ENCODE measurements around the gene TTC33. TPM values are rescaled to one million over a fixed set of nuclear protein-coding genes. Genes with fewer than 3 reads are reported as not detected.
"Not testable (repeated sequence)": the region's sequence is repeated elsewhere in the genome, so short reads cannot be mapped to it uniquely, and the experiment has no call there.

Gene TTC33
- total RNA-seq, 2 experiments from 2014 or later: 24.4 to 27.4 TPM

DNA sequence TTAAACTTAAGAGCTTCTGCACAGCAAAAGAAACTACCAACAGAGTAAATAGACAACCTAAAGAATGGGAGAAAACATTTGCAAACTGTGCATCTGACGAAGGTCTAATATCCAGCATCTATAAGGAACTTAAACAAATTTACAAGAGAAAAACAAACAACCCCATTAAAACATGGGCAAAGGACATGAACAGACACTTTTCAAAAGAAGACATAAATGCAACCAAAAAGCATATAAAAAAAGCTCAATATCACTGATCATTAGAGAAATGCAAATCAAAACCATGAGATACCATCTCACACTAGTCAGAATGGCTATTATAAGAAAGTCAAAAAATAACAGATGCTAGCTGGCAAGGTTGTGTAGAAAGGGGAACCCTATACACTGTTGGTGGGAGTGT lies 50.3 kb downstream of the TTC33 start:
- Mint-ChIP-seq H3K9me3 (peaks cover 71% of the 10 kb centered on the region), H3K36me3 (ENCODE audit: low read depth) (peaks cover 82% of the 10 kb centered on the region)
- H3K4me3 Mint-ChIP-seq; DNase-seq; H3K27ac Mint-ChIP-seq; H3K4me1 Mint-ChIP-seq (ENCODE audit: low read depth); H3K27me3 Mint-ChIP-seq (ENCODE audit: low read depth); intact Hi-C loops (cut with micrococcal nuclease): not testable (repeated sequence)
- CTCF ChIA-PET: interaction anchor here (0.5 to 1.1 kb wide), 3 partner anchors 10 to 757 kb away, joined by 3 to 4 read pairs (median 3); no protein-coding TSS in a partner anchor

DNA sequence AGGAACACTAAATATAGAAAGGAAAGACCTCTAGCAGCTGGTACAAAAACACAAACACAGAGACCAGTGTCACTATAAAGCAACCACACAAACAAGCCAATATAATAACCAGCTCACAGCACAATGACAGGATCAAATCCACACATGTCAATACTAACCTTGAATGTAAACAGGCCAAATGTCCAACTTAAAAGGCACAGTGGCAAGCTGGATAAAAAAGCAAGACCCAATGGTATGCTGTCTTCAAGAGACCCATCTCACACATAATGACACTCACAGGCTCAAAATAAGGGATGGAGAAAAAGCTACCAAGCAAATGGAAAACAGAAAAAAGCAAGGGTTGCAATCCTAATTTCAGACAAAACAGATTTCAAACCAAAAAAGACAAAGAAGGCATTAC lies 53.7 kb downstream of the TTC33 start:
- intact Hi-C loops (cut with micrococcal nuclease); H3K4me3 Mint-ChIP-seq; DNase-seq; H3K27ac Mint-ChIP-seq; H3K4me1 Mint-ChIP-seq (ENCODE audit: low read depth); H3K27me3 Mint-ChIP-seq (ENCODE audit: low read depth): not testable (repeated sequence)
- CTCF ChIA-PET: interaction anchor here (1.4 kb wide), 1 partner anchor 14 kb away, joined by 4 read pairs; no protein-coding TSS in a partner anchor
- H3K9me3 Mint-ChIP-seq: peaks cover 54% of the 10 kb centered on the region
- H3K36me3 Mint-ChIP-seq (ENCODE audit: low read depth): peaks cover 73% of the 10 kb centered on the region

DNA sequence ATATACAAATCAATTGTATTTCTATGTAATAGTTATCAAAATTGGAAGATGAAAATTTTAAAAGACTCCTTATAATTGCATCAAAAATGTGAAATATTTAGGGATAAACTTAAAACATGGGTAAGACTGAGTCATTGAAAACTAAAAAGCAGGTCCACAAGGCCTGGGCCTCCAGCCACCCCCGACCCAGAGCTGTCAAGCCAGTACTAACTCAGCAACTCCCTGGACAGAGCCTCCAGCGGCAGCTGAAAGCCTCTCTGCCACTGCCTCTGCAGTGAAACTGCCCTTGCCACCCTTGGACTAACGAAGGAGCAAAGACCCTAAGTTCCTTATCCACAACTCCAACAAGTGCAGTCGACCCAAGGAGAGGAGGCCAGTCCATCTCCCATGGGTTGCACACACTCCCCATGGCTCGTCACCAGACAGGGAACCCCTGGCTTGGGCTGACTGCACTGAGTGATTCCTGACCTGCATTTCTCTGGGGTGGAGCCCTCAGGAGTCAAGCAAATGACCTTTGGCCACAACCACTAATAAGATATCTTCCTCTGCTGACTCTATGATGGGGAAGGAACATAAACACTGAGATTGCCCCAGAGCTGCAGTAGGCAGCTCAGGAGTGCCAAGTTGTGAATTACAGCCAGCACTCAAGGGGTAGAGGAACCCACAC lies 55.5 kb downstream of the TTC33 start:
- H3K9me3 Mint-ChIP-seq: peaks cover 44% of the 10 kb centered on the region
- no peak overlapping the region for H3K27ac Mint-ChIP-seq
- intact Hi-C loops (cut with micrococcal nuclease): no loop called here
- peaks cover 72% of the 10 kb centered on the region for H3K36me3 Mint-ChIP-seq (ENCODE audit: low read depth)
- CTCF ChIA-PET: interaction anchor here (1.2 kb wide), 1 partner anchor 752 kb away, joined by 3 read pairs; no protein-coding TSS in a partner anchor
- no peaks in the 10 kb centered on the region for H3K4me1 Mint-ChIP-seq (ENCODE audit: low read depth)
- H3K4me3 Mint-ChIP-seq: no peak overlapping the region
- H3K27me3 Mint-ChIP-seq (ENCODE audit: low read depth): no peaks in the 10 kb centered on the region
- DNase-seq: no peak

DNA sequence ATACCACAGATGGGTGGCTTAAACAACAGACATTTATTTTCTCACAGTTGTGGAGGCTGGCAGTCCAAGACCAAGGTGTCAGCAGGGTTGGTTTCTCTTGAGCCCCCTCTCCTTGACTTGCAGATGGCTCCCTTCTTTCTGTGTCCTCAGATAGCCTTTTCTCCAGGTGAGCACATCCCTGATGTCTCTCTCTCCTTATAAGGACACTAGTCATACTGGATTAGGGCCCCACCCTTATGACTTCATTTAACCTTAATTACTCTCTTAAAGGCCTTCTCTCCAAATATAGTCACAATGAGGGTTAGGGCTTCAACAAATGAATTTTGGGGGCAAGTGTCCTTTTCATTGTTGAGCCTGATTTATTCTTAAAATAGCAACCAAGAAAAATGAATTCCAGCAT lies 61.3 kb downstream of the TTC33 start:
- intact Hi-C loops (cut with micrococcal nuclease): no loop called here
- Mint-ChIP-seq H3K9me3 (no peaks in the 10 kb centered on the region), H3K4me1 (ENCODE audit: low read depth) (peaks cover 28% of the 10 kb centered on the region), H3K36me3 (ENCODE audit: low read depth) (peaks cover 66% of the 10 kb centered on the region), H3K27ac (peak overlapping the region; percentile 30), H3K4me3 (no peak overlapping the region), H3K27me3 (ENCODE audit: low read depth) (no peaks in the 10 kb centered on the region)
- CTCF ChIA-PET: no interaction called here
- DNase-seq: no peak

DNA sequence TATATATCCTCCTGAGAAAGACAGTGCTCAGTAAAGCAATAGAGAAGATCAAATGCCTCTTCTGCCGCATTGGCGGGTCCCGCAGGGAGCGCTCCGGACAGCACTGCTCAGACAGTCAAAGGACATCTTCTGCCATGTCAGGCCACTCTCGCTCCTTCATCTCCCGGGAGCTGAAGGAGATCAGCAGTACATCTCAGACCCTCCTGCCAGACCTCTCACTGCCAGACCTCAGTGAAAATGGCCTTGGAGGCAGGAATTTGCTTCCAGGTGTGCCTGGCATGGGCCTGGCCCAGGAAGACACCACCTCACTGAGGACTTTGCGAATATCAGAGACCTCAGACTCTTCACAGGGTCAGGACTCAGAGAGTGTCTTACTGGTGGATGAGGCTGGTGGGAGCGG lies 63.9 kb downstream of the TTC33 start:
- peak overlapping the region; percentile 41 for H3K4me3 Mint-ChIP-seq
- intact Hi-C loops (cut with micrococcal nuclease): no loop called here
- peaks cover 51% of the 10 kb centered on the region for H3K4me1 Mint-ChIP-seq (ENCODE audit: low read depth)
- DNase-seq: no peak
- H3K27ac Mint-ChIP-seq: peak overlapping the region; percentile 76
- H3K9me3 Mint-ChIP-seq: no peaks in the 10 kb centered on the region
- peaks cover 77% of the 10 kb centered on the region for H3K36me3 Mint-ChIP-seq (ENCODE audit: low read depth)
- no peaks in the 10 kb centered on the region for H3K27me3 Mint-ChIP-seq (ENCODE audit: low read depth)
- CTCF ChIA-PET: interaction anchor here (0.5 to 1.0 kb wide), 2 partner anchors 10 to 756 kb away, joined by 3 to 4 read pairs; no protein-coding TSS in a partner anchor

DNA sequence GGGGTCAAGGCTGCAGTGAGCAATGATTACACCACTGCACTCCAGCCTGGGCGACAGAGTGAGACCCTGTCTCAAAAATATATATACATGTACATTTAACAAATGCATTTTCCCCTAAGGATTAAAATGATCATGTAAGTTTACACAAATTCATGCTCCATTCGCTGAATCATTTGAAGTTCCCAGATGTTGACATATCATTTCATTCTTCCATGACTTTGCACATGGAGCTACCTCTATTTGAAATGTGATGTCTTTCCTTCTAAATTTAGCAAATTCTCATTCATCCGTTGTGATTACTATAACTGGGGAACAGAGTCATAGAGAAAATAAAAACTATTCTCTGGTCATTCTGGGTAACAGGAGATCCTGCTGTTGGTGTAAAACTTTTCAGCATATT lies 65.5 kb downstream of the TTC33 start:
- Mint-ChIP-seq H3K27me3 (ENCODE audit: low read depth) (no peaks in the 10 kb centered on the region), H3K4me3 (peak overlapping the region; percentile 43), H3K36me3 (ENCODE audit: low read depth) (peaks cover 79% of the 10 kb centered on the region), H3K9me3 (no peaks in the 10 kb centered on the region), H3K27ac (peak overlapping the region; percentile 76), H3K4me1 (ENCODE audit: low read depth) (peaks cover 64% of the 10 kb centered on the region)
- no peak for DNase-seq
- intact Hi-C loops (cut with micrococcal nuclease): no loop called here
- CTCF ChIA-PET: interaction anchor here (1.0 to 2.5 kb wide), 2 partner anchors 210 to 742 kb away, joined by 3 to 11 read pairs; no protein-coding TSS in a partner anchor

DNA sequence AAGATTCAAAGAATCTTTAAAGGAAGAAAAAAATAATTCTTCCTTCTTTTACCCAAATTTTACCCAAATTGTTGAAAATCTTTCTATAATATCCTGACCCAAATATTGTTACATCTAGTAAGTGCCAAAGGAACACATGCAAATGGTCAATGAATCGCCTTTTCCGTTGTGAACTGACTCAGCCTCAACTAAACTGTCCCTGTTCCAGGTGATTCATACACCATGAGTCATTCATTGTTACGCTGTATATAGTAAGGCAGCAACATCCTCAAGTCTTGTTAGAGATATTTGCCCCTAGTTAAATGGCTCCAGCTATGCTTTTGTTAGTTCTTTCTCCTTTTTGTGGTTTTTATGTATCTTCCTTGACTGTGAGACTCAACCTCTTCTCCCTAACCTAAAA lies 66.3 kb downstream of the TTC33 start:
- intact Hi-C loops (cut with micrococcal nuclease): loop anchor here (1.0 to 10.0 kb wide), 9 partner anchors 66 to 1185 kb away; partner anchors contain the start of genes OXCT1 and TTC33
- peak; percentile 80 for DNase-seq
- peaks cover 64% of the 10 kb centered on the region for H3K4me1 Mint-ChIP-seq (ENCODE audit: low read depth)

DNA sequence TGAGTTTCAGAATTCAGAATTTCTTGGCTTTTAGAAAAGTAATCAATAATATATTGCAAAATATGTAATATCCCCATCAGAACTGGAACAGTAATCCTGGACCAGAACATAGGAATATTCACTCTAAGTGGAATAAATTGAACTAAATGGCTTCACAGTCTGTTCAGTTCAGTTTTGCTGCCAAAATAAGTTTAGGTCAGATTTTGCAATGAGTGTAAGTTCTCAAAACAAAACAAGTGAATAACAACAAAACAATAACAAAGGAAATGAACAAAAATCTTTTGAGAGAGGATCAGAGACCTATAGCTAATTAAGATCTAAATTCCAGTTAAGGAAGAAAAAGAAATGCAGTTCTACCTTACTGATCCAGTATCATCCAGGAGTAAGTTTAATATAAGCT lies 66.8 kb downstream of the TTC33 start:
- Mint-ChIP-seq H3K36me3 (ENCODE audit: low read depth) (peaks cover 79% of the 10 kb centered on the region), H3K4me3 (peak overlapping the region; percentile 89), H3K27me3 (ENCODE audit: low read depth) (no peaks in the 10 kb centered on the region), H3K27ac (peak overlapping the region; percentile 99), H3K4me1 (ENCODE audit: low read depth) (peaks cover 64% of the 10 kb centered on the region), H3K9me3 (no peaks in the 10 kb centered on the region)
- CTCF ChIA-PET: interaction anchor here (0.7 to 2.5 kb wide), 12 partner anchors 11 to 972 kb away, joined by 3 to 11 read pairs (median 4); no protein-coding TSS in a partner anchor
- intact Hi-C loops (cut with micrococcal nuclease): loop anchor here (1.0 to 10.0 kb wide), 18 partner anchors 10 to 1186 kb away; partner anchors contain the start of genes OXCT1, PTGER4 and TTC33
- DNase-seq: no peak

More for the DNA sequence above, 66.3 kb downstream of the TTC33 start:
- Mint-ChIP-seq H3K36me3 (ENCODE audit: low read depth) (peaks cover 79% of the 10 kb centered on the region), H3K4me3 (peak overlapping the region; percentile 68), H3K9me3 (no peaks in the 10 kb centered on the region), H3K27me3 (ENCODE audit: low read depth) (no peaks in the 10 kb centered on the region), H3K27ac (peak overlapping the region; percentile 99)
- CTCF ChIA-PET: interaction anchor here (0.9 to 2.5 kb wide), 9 partner anchors 14 to 973 kb away, joined by 3 to 11 read pairs (median 4); no protein-coding TSS in a partner anchor

DNA sequence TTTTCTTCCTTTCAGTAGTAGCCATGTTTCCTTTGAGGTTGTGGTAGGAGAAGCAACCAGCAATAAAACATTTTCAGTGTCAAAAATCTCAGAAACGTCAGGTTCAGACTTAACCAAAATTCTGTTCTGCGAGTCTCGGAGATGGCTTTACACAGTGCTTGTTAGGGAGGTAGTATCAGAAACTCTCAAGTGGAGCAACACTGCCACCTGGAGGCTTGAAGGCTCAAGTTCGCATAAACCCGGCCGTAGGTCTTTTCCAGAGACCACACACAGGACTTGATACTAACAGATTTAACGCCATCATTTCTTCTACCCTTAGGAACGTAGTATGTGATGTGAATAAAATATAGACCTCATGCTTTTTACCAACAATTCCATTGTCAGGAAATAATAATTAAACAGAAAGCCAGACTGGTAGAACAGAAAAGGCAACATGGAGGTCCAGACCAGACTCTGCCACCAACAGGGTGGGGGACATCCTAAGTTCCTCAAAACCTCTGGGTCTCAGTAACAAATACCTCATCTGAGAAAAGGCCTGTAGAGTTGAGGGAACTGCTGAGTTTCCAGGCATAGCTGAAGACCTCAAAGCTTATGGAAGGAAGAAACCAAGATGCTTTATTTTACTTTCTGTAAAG lies 67.5 kb downstream of the TTC33 start:
- intact Hi-C loops (cut with micrococcal nuclease): loop anchor here (1.0 to 10.0 kb wide), 12 partner anchors 9 to 1187 kb away; partner anchors contain the start of genes OXCT1 and PTGER4
- Mint-ChIP-seq H3K4me1 (ENCODE audit: low read depth) (peaks cover 64% of the 10 kb centered on the region), H3K27ac (peak overlapping the region; percentile 99), H3K4me3 (peak overlapping the region; percentile 89), H3K36me3 (ENCODE audit: low read depth) (peaks cover 82% of the 10 kb centered on the region), H3K9me3 (no peaks in the 10 kb centered on the region), H3K27me3 (ENCODE audit: low read depth) (no peaks in the 10 kb centered on the region)
- CTCF ChIA-PET: interaction anchor here (0.7 to 2.5 kb wide), 8 partner anchors 10 to 740 kb away, joined by 3 to 11 read pairs (median 4); no protein-coding TSS in a partner anchor
- peak; percentile 95 for DNase-seq

DNA sequence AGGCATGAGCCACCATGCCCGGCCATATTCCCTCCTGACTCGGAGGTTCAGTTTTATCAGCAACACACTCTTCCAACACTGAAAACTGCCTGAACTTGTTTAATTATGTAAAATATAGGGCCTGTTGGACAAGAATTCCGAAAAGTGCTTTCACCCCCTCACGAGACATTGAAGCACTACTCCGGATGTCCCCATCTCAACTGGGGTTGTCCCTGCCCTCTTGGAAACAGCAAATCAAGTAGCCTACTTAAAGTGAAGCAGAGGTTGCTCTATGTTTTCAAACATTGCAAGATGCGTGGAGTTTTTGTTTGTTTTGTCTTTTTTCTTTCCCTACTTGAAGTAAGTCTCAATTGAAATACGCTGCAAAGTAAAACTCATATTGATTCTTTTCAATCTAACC lies 68.4 kb downstream of the TTC33 start:
- Mint-ChIP-seq H3K4me3 (peak overlapping the region; percentile 89), H3K27ac (peak overlapping the region; percentile 99), H3K9me3 (no peaks in the 10 kb centered on the region), H3K4me1 (ENCODE audit: low read depth) (peaks cover 61% of the 10 kb centered on the region), H3K36me3 (ENCODE audit: low read depth) (peaks cover 88% of the 10 kb centered on the region), H3K27me3 (ENCODE audit: low read depth) (no peaks in the 10 kb centered on the region)
- CTCF ChIA-PET: no interaction called here
- peak; percentile 78 for DNase-seq
- intact Hi-C loops (cut with micrococcal nuclease): loop anchor here (2.0 to 10.0 kb wide), 3 partner anchors 65 to 1187 kb away; partner anchors contain the start of gene OXCT1

DNA sequence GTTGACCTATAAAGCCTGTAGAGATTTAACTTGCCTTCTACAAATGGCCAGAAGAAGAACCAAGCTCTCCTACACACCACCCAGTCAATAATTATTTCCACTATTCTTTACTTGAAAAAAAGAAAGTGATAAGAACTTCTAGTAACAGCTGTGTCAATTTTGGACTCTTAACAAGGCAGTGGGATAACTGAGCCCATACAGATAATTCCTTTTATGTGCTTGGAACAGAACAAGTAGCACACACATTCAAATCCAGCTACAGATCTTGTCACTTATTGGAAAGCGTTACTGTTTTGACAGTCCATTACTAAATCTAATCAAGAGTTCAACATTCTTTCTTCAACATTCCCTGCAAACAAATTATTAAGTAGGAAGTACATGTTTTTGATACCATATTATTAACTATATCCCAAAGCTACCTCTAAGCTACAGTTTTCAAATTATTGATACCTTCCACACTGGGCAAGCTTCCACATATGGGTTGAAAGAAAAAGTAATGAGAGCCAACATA lies 69.7 kb downstream of the TTC33 start:
- DNase-seq: no peak
- intact Hi-C loops (cut with micrococcal nuclease): loop anchor here (2.0 to 10.0 kb wide), 3 partner anchors 63 to 1189 kb away; partner anchors contain the start of gene OXCT1

DNA sequence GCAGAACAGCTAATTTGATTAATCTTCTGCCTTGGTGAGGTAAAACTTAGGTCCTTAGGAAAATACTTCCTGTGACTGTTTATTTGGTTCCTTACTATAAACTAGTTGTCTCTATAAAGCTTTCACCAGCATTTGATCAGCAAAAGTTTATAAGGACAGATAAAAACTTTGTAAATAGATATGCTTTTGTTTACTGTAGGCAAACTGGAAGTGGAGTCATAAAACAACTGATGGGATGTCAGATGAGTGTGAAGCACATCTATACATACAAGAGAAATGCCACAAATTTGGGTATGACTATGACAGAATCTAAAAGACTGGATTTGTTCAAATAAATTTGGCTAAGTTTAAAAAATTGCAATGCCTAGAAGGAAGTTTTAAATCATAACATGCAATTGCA lies 70.6 kb downstream of the TTC33 start:
- no peak for DNase-seq
- peaks cover 89% of the 10 kb centered on the region for H3K36me3 Mint-ChIP-seq (ENCODE audit: low read depth)
- H3K4me3 Mint-ChIP-seq: peak overlapping the region; percentile 89
- intact Hi-C loops (cut with micrococcal nuclease): loop anchor here (5.0 to 10.0 kb wide), 2 partner anchors 192 to 1190 kb away; partner anchors contain the start of gene OXCT1
- peaks cover 42% of the 10 kb centered on the region for H3K4me1 Mint-ChIP-seq (ENCODE audit: low read depth)
- CTCF ChIA-PET: interaction anchor here (0.5 to 2.2 kb wide), 8 partner anchors 10 to 736 kb away, joined by 3 to 7 read pairs (median 3); no protein-coding TSS in a partner anchor
- no peaks in the 10 kb centered on the region for H3K9me3 Mint-ChIP-seq
- peak overlapping the region; percentile 99 for H3K27ac Mint-ChIP-seq
- no peaks in the 10 kb centered on the region for H3K27me3 Mint-ChIP-seq (ENCODE audit: low read depth)

More for the DNA sequence above, 69.7 kb downstream of the TTC33 start:
- CTCF ChIA-PET: interaction anchor here (0.5 to 2.2 kb wide), 13 partner anchors 11 to 737 kb away, joined by 3 to 8 read pairs (median 3); no protein-coding TSS in a partner anchor
- Mint-ChIP-seq H3K4me3 (peak overlapping the region; percentile 89), H3K36me3 (ENCODE audit: low read depth) (peaks cover 88% of the 10 kb centered on the region), H3K27ac (peak overlapping the region; percentile 99), H3K4me1 (ENCODE audit: low read depth) (peaks cover 49% of the 10 kb centered on the region), H3K27me3 (ENCODE audit: low read depth) (no peaks in the 10 kb centered on the region), H3K9me3 (no peaks in the 10 kb centered on the region)

Data from activated naive CD4-positive, alpha-beta T cell treated with anti-CD3 and anti-CD28 coated beads for 36 hours (primary cell).